ENCODE results near the gene BRME1. TPM values are rescaled to one million over a fixed set of nuclear protein-coding genes. Genes with fewer than 3 reads are reported as not detected.

The BRME1 gene
- total RNA-seq, 2 donors from 2014 or later, result 0.82 to 1.7 TPM

GRCh38 chr19:13848798-13849676 lies 56.9 kb downstream of the BRME1 start:
- H3K4me1 Mint-ChIP-seq, result peaks cover 27% of the 10 kb centered on the region
- H3K27me3 Mint-ChIP-seq, result no peaks in the 10 kb centered on the region
- H3K27ac Mint-ChIP-seq, result peak overlapping the region; percentile 100

GRCh38 chr19:13848340-13848677 lies 57.6 kb downstream of the BRME1 start:
- Mint-ChIP-seq H3K4me3 (peak overlapping the region; percentile 91), H3K36me3 (ENCODE audit: low read depth) (peaks cover 2% of the 10 kb centered on the region), H3K27me3 (no peaks in the 10 kb centered on the region), H3K27ac (peak overlapping the region; percentile 100), H3K4me1 (peaks cover 31% of the 10 kb centered on the region)
- no peaks in the 10 kb centered on the region for H3K9me3 ChIP-seq (ENCODE audit: control insufficient read depth, low read length, poor library complexity, severe bottlenecking)
- ATAC-seq (no peak), DNase-seq (no peak)

More at GRCh38 chr19:13848798-13849676, 56.9 kb downstream of the BRME1 start:
- H3K36me3 Mint-ChIP-seq (ENCODE audit: low read depth), result peaks cover 2% of the 10 kb centered on the region
- no peaks in the 10 kb centered on the region for H3K9me3 ChIP-seq (ENCODE audit: control insufficient read depth, low read length, poor library complexity, severe bottlenecking)
- ATAC-seq, result no peak
- peak overlapping the region; percentile 91 for H3K4me3 Mint-ChIP-seq
- DNase-seq, result no peak

GRCh38 chr19:13847407-13848339 lies 58.2 kb downstream of the BRME1 start:
- H3K27ac Mint-ChIP-seq, result peak overlapping the region; percentile 100
- no peaks in the 10 kb centered on the region for H3K9me3 ChIP-seq (ENCODE audit: control insufficient read depth, low read length, poor library complexity, severe bottlenecking)
- H3K27me3 Mint-ChIP-seq, result no peaks in the 10 kb centered on the region
- peaks cover 2% of the 10 kb centered on the region for H3K36me3 Mint-ChIP-seq (ENCODE audit: low read depth)
- ATAC-seq (peak; percentile 32), DNase-seq (peak; percentile 76 to 83 (median 79))
- H3K4me3 Mint-ChIP-seq, result peak overlapping the region; percentile 91
- H3K4me1 Mint-ChIP-seq, result peaks cover 34% of the 10 kb centered on the region

- peak; percentile 69 for ATAC-seq
- Mint-ChIP-seq H3K4me3 (peak overlapping the region; percentile 91), H3K27me3 (no peaks in the 10 kb centered on the region), H3K4me1 (peaks cover 37% of the 10 kb centered on the region), H3K36me3 (ENCODE audit: low read depth) (peaks cover 2% of the 10 kb centered on the region), H3K27ac (peak overlapping the region; percentile 100)
- DNase-seq, result peak; percentile 93 to 96 (median 96)
- no peaks in the 10 kb centered on the region for H3K9me3 ChIP-seq (ENCODE audit: control insufficient read depth, low read length, poor library complexity, severe bottlenecking)
These were observed 59.1 kb downstream of the BRME1 start for GRCh38 chr19:13846557-13847406.

GRCh38 chr19:13844130-13844631 lies 61.7 kb downstream of the BRME1 start:
- no peaks in the 10 kb centered on the region for H3K9me3 ChIP-seq (ENCODE audit: control insufficient read depth, low read length, poor library complexity, severe bottlenecking)
- Mint-ChIP-seq H3K27ac (peak overlapping the region; percentile 100), H3K4me3 (peak overlapping the region; percentile 96), H3K36me3 (ENCODE audit: low read depth) (peaks cover 4% of the 10 kb centered on the region), H3K27me3 (no peaks in the 10 kb centered on the region), H3K4me1 (peaks cover 50% of the 10 kb centered on the region)
- no peak for ATAC-seq
- peak in 1 of 3 donors; percentile 40 for DNase-seq

- ATAC-seq (no peak), DNase-seq (no peak)
- peak overlapping the region; percentile 100 for H3K27ac Mint-ChIP-seq
- peak overlapping the region; percentile 96 for H3K4me3 Mint-ChIP-seq
- no peaks in the 10 kb centered on the region for H3K9me3 ChIP-seq (ENCODE audit: control insufficient read depth, low read length, poor library complexity, severe bottlenecking)
- no peaks in the 10 kb centered on the region for H3K27me3 Mint-ChIP-seq
- H3K36me3 Mint-ChIP-seq (ENCODE audit: low read depth), result peaks cover 4% of the 10 kb centered on the region
- H3K4me1 Mint-ChIP-seq, result peaks cover 56% of the 10 kb centered on the region
These were observed 62.6 kb downstream of the BRME1 start for GRCh38 chr19:13843104-13843921.

- Mint-ChIP-seq H3K4me1 (peaks cover 62% of the 10 kb centered on the region), H3K27me3 (no peaks in the 10 kb centered on the region), H3K27ac (peak overlapping the region; percentile 100), H3K36me3 (ENCODE audit: low read depth) (peaks cover 4% of the 10 kb centered on the region), H3K4me3 (peak overlapping the region; percentile 96)
- peak; percentile 78 to 81 (median 81) for DNase-seq
- ATAC-seq, result peak; percentile 15
- no peaks in the 10 kb centered on the region for H3K9me3 ChIP-seq (ENCODE audit: control insufficient read depth, low read length, poor library complexity, severe bottlenecking)
These were observed 63.4 kb downstream of the BRME1 start for GRCh38 chr19:13842291-13843103.

- H3K36me3 Mint-ChIP-seq (ENCODE audit: low read depth), result peaks cover 4% of the 10 kb centered on the region
- H3K4me1 Mint-ChIP-seq, result peaks cover 63% of the 10 kb centered on the region
- ATAC-seq (no peak), DNase-seq (peak in 1 of 3 donors; percentile 42)
- H3K27me3 Mint-ChIP-seq, result no peaks in the 10 kb centered on the region
- no peaks in the 10 kb centered on the region for H3K9me3 ChIP-seq (ENCODE audit: control insufficient read depth, low read length, poor library complexity, severe bottlenecking)
- peak overlapping the region; percentile 100 for H3K27ac Mint-ChIP-seq
- H3K4me3 Mint-ChIP-seq, result peak overlapping the region; percentile 96
These were observed 64.0 kb downstream of the BRME1 start for GRCh38 chr19:13841962-13842290.

GRCh38 chr19:13841086-13841961 lies 64.6 kb downstream of the BRME1 start:
- no peaks in the 10 kb centered on the region for H3K9me3 ChIP-seq (ENCODE audit: control insufficient read depth, low read length, poor library complexity, severe bottlenecking)
- no peaks in the 10 kb centered on the region for H3K27me3 Mint-ChIP-seq
- H3K36me3 Mint-ChIP-seq (ENCODE audit: low read depth), result peaks cover 4% of the 10 kb centered on the region
- H3K27ac Mint-ChIP-seq, result peak overlapping the region; percentile 100
- H3K4me3 Mint-ChIP-seq, result peak overlapping the region; percentile 96
- ATAC-seq (no peak), DNase-seq (peak in 2 of 3 donors; percentile 37 to 51)
- H3K4me1 Mint-ChIP-seq, result peaks cover 62% of the 10 kb centered on the region

- Mint-ChIP-seq H3K4me1 (peaks cover 61% of the 10 kb centered on the region), H3K36me3 (ENCODE audit: low read depth) (peaks cover 7% of the 10 kb centered on the region), H3K27me3 (no peaks in the 10 kb centered on the region), H3K27ac (peak overlapping the region; percentile 100), H3K4me3 (peak overlapping the region; percentile 96)
- ATAC-seq (peak; percentile 0), DNase-seq (peak in 1 of 3 donors; percentile 56)
- no peaks in the 10 kb centered on the region for H3K9me3 ChIP-seq (ENCODE audit: control insufficient read depth, low read length, poor library complexity, severe bottlenecking)
These were observed 65.4 kb downstream of the BRME1 start for GRCh38 chr19:13840305-13841085.

All from T-helper 17 cell (primary cell).